Muscle of leg (tissue), 16 donors: ENCODE data around the gene DVL3. TPM values are rescaled to one million over a fixed set of nuclear protein-coding genes. Genes with fewer than 3 reads are reported as not detected.
"Not testable (repeated sequence)": the region's sequence is repeated elsewhere in the genome, so short reads cannot be mapped to it uniquely, and the experiment has no call there.

Experiments
- DNase-seq: peaks from one replicate; pipeline ENCODE4 v3.0.0; 2013
- H3K27ac ChIP-seq: one replicate; pipeline ENCODE4 v1.5.1; 2013; ENCODE audit warnings: mild to moderate bottlenecking, low read length, control low read depth
- H3K27me3 ChIP-seq: one replicate; pipeline ENCODE4 v1.6.1; 2013; ENCODE audit warnings: low read length; ENCODE audit not compliant: control insufficient read depth, insufficient read depth
- H3K36me3 ChIP-seq: one replicate; pipeline ENCODE4 v1.6.1; 2013; ENCODE audit warnings: low read length; ENCODE audit not compliant: control insufficient read depth, insufficient read depth
- H3K4me1 ChIP-seq: one replicate; pipeline ENCODE4 v1.6.1; 2013; ENCODE audit warnings: low read length; ENCODE audit not compliant: control insufficient read depth, insufficient read depth
- H3K4me3 ChIP-seq: one replicate; pipeline ENCODE4 v1.5.1; 2013; ENCODE audit warnings: low read length, control low read depth
- H3K9me3 ChIP-seq: replicated peaks from 2 replicates; pipeline ENCODE4 v1.6.1; 2013; ENCODE audit warnings: low read depth, low read length; ENCODE audit not compliant: control insufficient read depth
- WGBS: methylation state at CpG from one replicate; pipeline ENCODE4 v1.1.5; 2013; ENCODE audit warnings: missing lambda C conversion rate; ENCODE audit not compliant: insufficient coverage; 5-methylcytosine and 5-hydroxymethylcytosine counted together
- long read RNA-seq, 11 donors: transcript quantifications; one replicate each; lab custom pipeline, GENCODE V29; 2026
- polyA plus RNA-seq, 8 donors: library from polyadenylated mRNA; unstranded; fragments of 120-200 nt; gene quantifications; one replicate each; pipeline versions ENCODE4 v1.2.1 to v1.2.3, GENCODE V29; 2013; ENCODE audit warnings: inconsistent platforms in 1 of 8, low replicate concordance in 1 of 8; ENCODE audit not compliant: insufficient read length in 8 of 8, insufficient read depth in 1 of 8
- total RNA-seq: library from RNA; stranded (reverse); fragments of 120-200 nt; gene quantifications from one replicate; pipeline ENCODE4 v1.2.4, GENCODE V29; 2013

DVL3 gene
- total RNA-seq (37.1 TPM), polyA plus RNA-seq (10 to 100 TPM; 69.4 to 96.9 (median 88.0) TPM)
- long read RNA-seq, donor 1, full-length matches to known transcripts, result 4 of 9 reads
- long read RNA-seq, donor 1, partial matches to known transcripts, result 5 of 9 reads
- long read RNA-seq, donor 1, other reads (novel, unspliced or antisense), result 0 of 9 reads
- long read RNA-seq, donor 2, full-length matches to known transcripts, result 1 of 1 reads
- long read RNA-seq, donor 2, partial matches to known transcripts, result 0 of 1 reads
- long read RNA-seq, donor 2, other reads (novel, unspliced or antisense), result 0 of 1 reads
- long read RNA-seq, donor 3, full-length matches to known transcripts, result 26 of 100 reads
- long read RNA-seq, donor 3, partial matches to known transcripts, result 74 of 100 reads
- long read RNA-seq, donor 3, other reads (novel, unspliced or antisense), result 0 of 100 reads
- long read RNA-seq, donor 4, full-length matches to known transcripts, result 3 of 14 reads
- long read RNA-seq, donor 4, partial matches to known transcripts, result 11 of 14 reads
- long read RNA-seq, donor 4, other reads (novel, unspliced or antisense), result 0 of 14 reads
- long read RNA-seq, donor 5, full-length matches to known transcripts, result 18 of 33 reads
- long read RNA-seq, donor 5, partial matches to known transcripts, result 15 of 33 reads
- long read RNA-seq, donor 5, other reads (novel, unspliced or antisense), result 0 of 33 reads
- long read RNA-seq, donor 6, full-length matches to known transcripts, result 13 of 18 reads
- long read RNA-seq, donor 6, partial matches to known transcripts, result 0 of 18 reads
- long read RNA-seq, donor 6, other reads (novel, unspliced or antisense), result 5 of 18 reads
- long read RNA-seq, donor 7, full-length matches to known transcripts, result 5 of 5 reads
- long read RNA-seq, donor 7, partial matches to known transcripts, result 0 of 5 reads
- long read RNA-seq, donor 7, other reads (novel, unspliced or antisense), result 0 of 5 reads
- long read RNA-seq, donor 8, full-length matches to known transcripts, result 2 of 11 reads
- long read RNA-seq, donor 8, partial matches to known transcripts, result 9 of 11 reads
- long read RNA-seq, donor 8, other reads (novel, unspliced or antisense), result 0 of 11 reads
- long read RNA-seq, donor 9, full-length matches to known transcripts, result 1 of 1 reads
- long read RNA-seq, donor 9, partial matches to known transcripts, result 0 of 1 reads
- long read RNA-seq, donor 9, other reads (novel, unspliced or antisense), result 0 of 1 reads
- long read RNA-seq, donor 10, full-length matches to known transcripts, result 6 of 121 reads
- long read RNA-seq, donor 10, partial matches to known transcripts, result 115 of 121 reads
- long read RNA-seq, donor 10, other reads (novel, unspliced or antisense), result 0 of 121 reads
- long read RNA-seq, donor 11, full-length matches to known transcripts, result 4 of 12 reads
- long read RNA-seq, donor 11, partial matches to known transcripts, result 8 of 12 reads
- long read RNA-seq, donor 11, other reads (novel, unspliced or antisense), result 0 of 12 reads

DNA sequence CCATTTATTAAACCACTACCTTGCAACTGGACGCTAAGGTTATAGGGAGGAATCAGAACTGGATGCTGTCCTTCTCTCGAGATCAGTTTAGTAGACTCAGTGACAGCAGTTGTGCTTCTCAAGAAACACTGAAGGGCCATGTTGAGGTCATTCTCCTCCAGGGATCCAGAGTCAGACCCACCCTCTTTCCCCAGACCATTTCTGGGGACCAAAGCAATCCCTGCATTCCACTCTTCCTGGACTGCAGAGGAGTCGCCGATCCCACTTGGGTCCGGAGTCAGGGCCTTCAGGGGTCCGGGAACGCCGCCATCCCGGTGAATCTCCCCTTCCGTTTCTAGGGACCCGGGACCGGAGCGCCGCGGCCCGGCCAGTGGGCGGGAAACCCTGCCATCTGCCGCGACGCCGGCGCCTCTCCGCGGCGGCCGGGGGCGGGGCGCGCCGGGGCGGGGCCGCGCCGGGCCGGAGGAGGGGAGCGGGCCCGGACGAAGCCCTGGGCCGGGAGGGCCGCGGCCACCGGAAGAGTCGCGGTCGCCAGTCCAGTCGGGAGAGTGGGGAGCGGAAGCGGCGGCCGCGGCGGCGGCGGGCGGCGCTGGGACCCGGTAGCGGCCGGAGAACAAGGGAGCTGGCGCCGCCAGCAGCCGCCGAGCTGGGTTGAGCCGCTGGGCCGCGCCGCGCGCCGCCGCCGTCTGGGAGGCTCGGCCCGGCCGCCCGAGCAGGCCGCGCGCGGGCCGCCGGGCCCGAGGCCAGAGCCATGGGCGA lies at the start of gene DVL3:
TSS of gene DVL3 (plus strand) at position 493 of the 759 bp plus-strand sequence. CDS start at position 752, 259 bp downstream.
- Histone ChIP-seq H3K27me3 (no peaks in the 10 kb centered on the region), H3K9me3 (no peaks in the 10 kb centered on the region), H3K4me3 (peak within 1 kb of the TSS; percentile 99), H3K27ac (peak within 1 kb of the TSS; percentile 96), H3K36me3 (peaks cover 16% of the 10 kb centered on the region), H3K4me1 (peaks cover 28% of the 10 kb centered on the region)
- DNase-seq, result peak; percentile 87
- under 1% methylated on average over 84 of the region's 84 CpGs for WGBS

DNA sequence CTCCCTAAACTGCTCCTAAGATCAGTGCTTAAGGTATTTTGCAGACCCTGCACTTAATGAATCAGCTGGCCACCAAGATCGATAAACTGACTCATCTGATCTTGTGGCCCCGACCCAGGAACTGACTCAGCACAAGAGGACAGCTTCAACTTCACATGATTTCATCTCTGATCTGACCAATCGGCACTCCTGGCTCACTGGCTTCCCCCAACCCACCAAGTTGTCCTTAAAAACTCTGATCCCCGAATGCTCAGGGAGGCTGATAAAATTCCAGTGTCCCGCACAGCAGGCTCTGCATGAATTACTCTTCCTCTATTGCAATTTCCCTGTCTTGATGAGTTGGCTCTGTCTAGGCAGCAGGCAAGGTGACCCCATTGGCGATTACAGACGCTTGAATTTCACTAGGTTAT lies 44.9 kb upstream of the DVL3 start:
- WGBS, result 67% methylated on average over 3 of the region's 7 CpGs
- Histone ChIP-seq H3K27ac (no peak overlapping the region), H3K36me3 (no peaks in the 10 kb centered on the region), H3K4me1 (no peaks in the 10 kb centered on the region), H3K9me3 (no peaks in the 10 kb centered on the region), H3K4me3 (no peak overlapping the region), H3K27me3 (peaks cover 2% of the 10 kb centered on the region)
- DNase-seq, result no peak

DNA sequence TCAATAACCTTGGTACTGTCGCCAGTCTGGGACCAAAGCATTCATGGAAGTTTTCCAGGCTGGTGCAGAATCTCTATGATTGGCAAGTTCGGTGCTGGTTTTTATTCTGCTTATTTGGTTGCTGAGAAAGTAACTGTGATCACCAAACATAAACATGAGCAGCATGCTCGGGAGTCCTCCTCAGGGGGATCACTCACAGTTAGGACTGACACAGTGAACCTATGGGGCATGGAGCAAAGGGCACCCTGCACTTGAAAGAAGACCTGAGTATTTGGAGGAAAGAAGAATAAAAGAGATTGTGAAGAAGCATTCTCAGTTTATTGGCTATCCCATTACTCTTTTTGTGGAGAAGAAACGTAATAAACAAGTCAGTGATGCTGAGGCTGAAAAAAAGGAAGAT lies 39.2 kb upstream of the DVL3 start:
- 87% methylated on average over 3 of the region's 4 CpGs for WGBS

DNA sequence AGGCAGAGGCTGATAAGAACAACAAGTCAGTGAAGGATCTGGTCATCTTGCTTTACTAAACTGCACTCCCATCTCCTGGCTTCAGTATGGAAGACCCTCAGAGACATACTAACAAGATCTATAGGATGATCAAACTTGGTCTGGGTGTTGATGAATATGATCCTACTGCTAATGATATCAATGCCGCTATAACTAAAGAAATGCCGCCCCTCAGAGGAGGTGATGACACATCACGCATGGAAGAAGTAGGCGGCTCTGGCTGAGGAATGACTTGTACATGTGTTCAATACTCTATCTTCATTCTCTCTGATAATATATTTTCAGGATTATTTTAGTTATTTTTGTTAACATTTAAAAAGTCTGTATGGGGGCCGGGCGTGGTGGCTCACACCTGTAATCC lies 37.5 kb upstream of the DVL3 start:
- no CpG with 5 or more reads among the region's 6 CpGs for WGBS
- no peak for DNase-seq
- Histone ChIP-seq H3K27me3 (no peaks in the 10 kb centered on the region), H3K27ac (no peak overlapping the region), H3K36me3 (no peaks in the 10 kb centered on the region), H3K9me3 (no peaks in the 10 kb centered on the region), H3K4me3 (no peak overlapping the region), H3K4me1 (no peaks in the 10 kb centered on the region)

More for the DNA sequence above, 39.2 kb upstream of the DVL3 start:
- no peaks in the 10 kb centered on the region for H3K27me3 ChIP-seq
- no peak overlapping the region for H3K27ac ChIP-seq
- H3K4me1 ChIP-seq, result no peaks in the 10 kb centered on the region
- no peak for DNase-seq
- H3K9me3 ChIP-seq, result no peaks in the 10 kb centered on the region
- H3K36me3 ChIP-seq, result no peaks in the 10 kb centered on the region
- no peak overlapping the region for H3K4me3 ChIP-seq

DNA sequence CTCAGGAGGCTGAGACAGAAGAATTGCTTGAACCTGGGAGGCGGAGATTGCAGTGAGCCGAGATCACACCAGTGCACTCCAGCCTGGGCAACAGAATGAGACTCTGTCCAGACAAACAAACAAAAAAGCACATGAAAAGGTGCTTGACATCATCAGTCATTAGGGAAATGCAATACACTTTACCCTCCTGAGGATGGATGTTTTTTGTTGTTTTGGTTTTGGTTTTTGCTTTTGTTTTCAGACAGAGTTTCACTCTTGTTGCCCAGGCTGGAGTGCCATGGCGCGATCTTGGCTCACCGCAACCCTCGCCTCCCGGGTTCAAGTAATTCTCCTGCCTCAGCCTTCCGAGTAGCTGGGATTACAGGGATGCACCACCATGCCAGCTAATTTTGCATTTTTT lies 34.1 kb upstream of the DVL3 start:
- not testable (repeated sequence) for H3K4me1 ChIP-seq, H3K4me3 ChIP-seq, H3K27ac ChIP-seq, H3K27me3 ChIP-seq, H3K36me3 ChIP-seq, DNase-seq, H3K9me3 ChIP-seq
- 94% methylated on average over 5 of the region's 8 CpGs for WGBS

DNA sequence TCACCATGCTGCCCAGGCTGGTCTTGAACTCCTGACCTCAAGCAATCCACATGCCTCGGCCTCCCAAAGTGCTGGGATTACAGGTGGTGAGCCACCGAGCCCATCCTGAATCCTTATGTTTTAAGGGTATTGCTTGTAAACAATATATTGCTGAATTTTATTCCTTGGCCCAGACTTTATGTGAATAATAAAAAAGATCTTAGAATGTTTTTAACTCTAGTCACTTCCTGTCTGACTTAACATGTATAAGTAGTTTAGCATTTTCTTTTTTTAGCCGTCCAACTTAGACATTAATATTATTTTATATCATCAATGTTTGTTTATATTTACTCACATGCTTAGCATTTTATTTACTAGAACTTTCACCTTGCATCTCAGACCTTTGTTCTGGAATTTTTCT lies 29.2 kb upstream of the DVL3 start:
- Histone ChIP-seq H3K4me3 (no peak overlapping the region), H3K27ac (no peak overlapping the region), H3K4me1 (no peaks in the 10 kb centered on the region), H3K36me3 (no peaks in the 10 kb centered on the region), H3K9me3 (no peaks in the 10 kb centered on the region), H3K27me3 (no peaks in the 10 kb centered on the region)
- no peak for DNase-seq
- WGBS, result no CpG with 5 or more reads among the region's 3 CpGs

DNA sequence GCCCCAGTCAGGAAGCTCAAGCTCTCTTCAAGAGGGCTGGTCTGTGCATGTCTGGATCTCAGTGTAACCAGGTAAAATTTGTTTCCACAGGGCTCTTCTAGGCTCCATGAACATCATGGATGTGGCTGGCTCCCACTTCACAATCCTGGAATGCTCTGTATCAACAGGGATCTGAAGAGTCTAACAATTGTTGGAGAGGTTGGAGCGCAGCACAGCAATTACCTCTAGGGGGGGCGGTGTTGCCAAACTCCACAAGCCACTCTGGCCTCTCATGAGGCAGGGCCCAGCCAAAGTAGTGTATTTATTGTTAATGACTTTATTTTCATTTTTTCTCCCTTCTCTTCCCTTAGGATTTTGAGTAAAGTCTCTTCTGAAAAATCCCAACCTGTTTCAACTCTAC lies 26.2 kb upstream of the DVL3 start:
- Histone ChIP-seq H3K4me1 (peaks cover 2% of the 10 kb centered on the region), H3K36me3 (no peaks in the 10 kb centered on the region), H3K4me3 (no peak overlapping the region), H3K9me3 (no peaks in the 10 kb centered on the region), H3K27me3 (no peaks in the 10 kb centered on the region), H3K27ac (no peak overlapping the region)
- WGBS, result no CpG with 5 or more reads among the region's 2 CpGs
- peak; percentile 41 for DNase-seq

DNA sequence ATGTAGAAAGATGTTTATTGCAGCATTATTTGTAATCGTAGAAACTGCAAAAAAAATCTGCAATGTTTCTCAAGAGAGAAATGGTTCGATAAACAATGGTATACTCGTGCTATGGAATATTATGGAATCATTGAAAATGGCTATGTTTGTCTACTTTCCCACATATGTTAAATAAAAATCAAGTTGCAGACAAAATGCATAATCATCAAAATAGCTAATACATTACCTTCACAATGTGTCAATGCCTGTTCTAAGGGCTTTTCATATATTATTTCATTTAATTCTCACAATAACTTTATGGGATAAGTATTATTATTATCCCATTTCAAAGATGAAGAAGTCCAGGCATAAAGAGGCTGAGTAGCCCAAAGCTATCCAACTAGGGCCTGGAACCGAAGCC lies 22.2 kb upstream of the DVL3 start:
- Histone ChIP-seq H3K27me3 (no peaks in the 10 kb centered on the region), H3K9me3 (no peaks in the 10 kb centered on the region), H3K4me1 (peaks cover 9% of the 10 kb centered on the region), H3K4me3 (no peak overlapping the region), H3K36me3 (peaks cover 8% of the 10 kb centered on the region), H3K27ac (no peak overlapping the region)
- DNase-seq, result no peak
- no CpG with 5 or more reads among the region's 4 CpGs for WGBS
